ENCODE measurements around the gene SNX20. TPM values are rescaled to one million over a fixed set of nuclear protein-coding genes. Genes with fewer than 3 reads are reported as not detected.

The SNX20 gene, protein sequence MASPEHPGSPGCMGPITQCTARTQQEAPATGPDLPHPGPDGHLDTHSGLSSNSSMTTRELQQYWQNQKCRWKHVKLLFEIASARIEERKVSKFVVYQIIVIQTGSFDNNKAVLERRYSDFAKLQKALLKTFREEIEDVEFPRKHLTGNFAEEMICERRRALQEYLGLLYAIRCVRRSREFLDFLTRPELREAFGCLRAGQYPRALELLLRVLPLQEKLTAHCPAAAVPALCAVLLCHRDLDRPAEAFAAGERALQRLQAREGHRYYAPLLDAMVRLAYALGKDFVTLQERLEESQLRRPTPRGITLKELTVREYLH
- not detected in 2 replicates for total RNA-seq
- polyA plus RNA-seq, result not detected in 2 replicates
- not detected in 2 replicates for polyA plus RNA-seq (2011; cell fraction: cytosol; rRNA removed)
- polyA plus RNA-seq (2011; cell fraction: nucleus; rRNA removed), result not detected in 2 replicates
- polyA plus RNA-seq (2012), result not detected in 2 replicates
- not detected in 2 replicates for polyA minus RNA-seq
- polyA minus RNA-seq (2011; cell fraction: cytosol; rRNA and poly(A)+ RNA removed), result not detected
- polyA minus RNA-seq (2011; cell fraction: nucleus; rRNA and poly(A)+ RNA removed), result not detected in 2 replicates
- Bru-seq, nascent RNA, result not detected
- not detected for BruChase-seq, experiment 1, labeled RNA remaining after a 6-hour chase
- not detected for BruChase-seq, experiment 2, labeled RNA remaining after a 2-hour chase
- long read RNA-seq, result 0 reads

DNA sequence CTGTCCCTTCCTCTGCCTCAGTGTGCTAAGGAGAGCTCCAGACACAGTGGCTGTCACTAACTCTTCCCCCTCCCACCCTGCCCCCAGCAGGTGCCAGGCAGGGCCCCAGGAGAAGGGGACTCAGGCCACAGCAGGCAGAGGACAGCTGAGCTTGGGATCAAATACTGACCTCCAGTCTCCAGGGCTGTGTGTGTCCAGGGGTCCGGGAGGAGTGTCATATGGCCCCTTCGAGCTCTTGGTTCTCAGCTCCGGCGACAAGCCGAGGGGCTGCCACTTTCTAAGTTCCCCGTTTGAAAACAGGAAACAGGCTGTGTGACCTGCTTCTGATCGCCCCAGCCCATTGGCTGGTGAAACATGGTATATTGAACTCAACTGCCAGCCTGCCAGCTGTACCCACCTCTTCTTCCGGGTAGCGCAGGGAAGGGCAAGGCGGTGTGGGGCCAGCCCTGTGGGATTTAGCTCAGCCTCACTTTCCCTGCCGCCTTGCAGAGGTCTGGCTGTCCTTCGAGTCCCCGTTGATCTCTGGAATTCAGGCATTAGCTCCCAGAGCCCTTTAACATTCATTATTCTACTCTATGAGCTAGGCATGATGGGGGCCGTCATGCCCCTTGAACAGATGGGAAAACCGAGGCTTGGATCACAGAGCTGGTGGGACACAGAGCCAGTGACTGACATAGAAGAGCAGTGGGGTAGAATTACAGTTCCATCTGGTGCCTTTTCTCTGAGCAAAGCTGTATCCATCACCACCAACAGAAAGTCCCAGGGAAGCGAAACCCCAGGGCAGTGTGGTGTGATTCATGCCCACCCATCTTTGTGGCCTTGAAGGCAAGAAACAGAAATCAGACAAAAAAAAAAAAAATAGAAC is at the start of gene SNX20:
TSS of gene SNX20 (minus strand) at position 292 of the 865 bp plus-strand sequence. CDS start 3,786 bp downstream, outside the sequence.
- no peaks in the 10 kb centered on the region for H3K27me3 ChIP-seq (ENCODE audit: control insufficient read depth in 2 of 2, insufficient read depth in 2 of 2, low read length in 2 of 2)
- TF ChIP-seq, protein P1, sequence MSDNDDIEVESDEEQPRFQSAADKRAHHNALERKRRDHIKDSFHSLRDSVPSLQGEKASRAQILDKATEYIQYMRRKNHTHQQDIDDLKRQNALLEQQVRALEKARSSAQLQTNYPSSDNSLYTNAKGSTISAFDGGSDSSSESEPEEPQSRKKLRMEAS (IDR thresholded peaks at IDR 0.05; ENCODE audit: insufficient read depth, insufficient read length), result no peak
- TF ChIP-seq GATA2 (IDR thresholded peaks at IDR 0.05; ENCODE audit: insufficient read depth, insufficient read length, low read depth, low read length), result no peak
- TF ChIP-seq POLR2AphosphoS5 (IDR thresholded peaks at IDR 0.05; ENCODE audit: insufficient read depth, low read depth, low read length), result no peak
- TF ChIP-seq, protein P2, sequence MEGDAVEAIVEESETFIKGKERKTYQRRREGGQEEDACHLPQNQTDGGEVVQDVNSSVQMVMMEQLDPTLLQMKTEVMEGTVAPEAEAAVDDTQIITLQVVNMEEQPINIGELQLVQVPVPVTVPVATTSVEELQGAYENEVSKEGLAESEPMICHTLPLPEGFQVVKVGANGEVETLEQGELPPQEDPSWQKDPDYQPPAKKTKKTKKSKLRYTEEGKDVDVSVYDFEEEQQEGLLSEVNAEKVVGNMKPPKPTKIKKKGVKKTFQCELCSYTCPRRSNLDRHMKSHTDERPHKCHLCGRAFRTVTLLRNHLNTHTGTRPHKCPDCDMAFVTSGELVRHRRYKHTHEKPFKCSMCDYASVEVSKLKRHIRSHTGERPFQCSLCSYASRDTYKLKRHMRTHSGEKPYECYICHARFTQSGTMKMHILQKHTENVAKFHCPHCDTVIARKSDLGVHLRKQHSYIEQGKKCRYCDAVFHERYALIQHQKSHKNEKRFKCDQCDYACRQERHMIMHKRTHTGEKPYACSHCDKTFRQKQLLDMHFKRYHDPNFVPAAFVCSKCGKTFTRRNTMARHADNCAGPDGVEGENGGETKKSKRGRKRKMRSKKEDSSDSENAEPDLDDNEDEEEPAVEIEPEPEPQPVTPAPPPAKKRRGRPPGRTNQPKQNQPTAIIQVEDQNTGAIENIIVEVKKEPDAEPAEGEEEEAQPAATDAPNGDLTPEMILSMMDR (IDR thresholded peaks at IDR 0.05; ENCODE audit: extremely low read depth in 1 of 2, insufficient read depth in 1 of 2, low read depth in 1 of 2, low read length in 2 of 2), result no peak
- no peak for TF ChIP-seq MYC (IDR thresholded peaks at IDR 0.05; ENCODE audit: low read depth, low read length)
- TF ChIP-seq FOS (IDR thresholded peaks at IDR 0.05; ENCODE audit: borderline replicate concordance, insufficient read depth, low read length), result no peak
- no peak for TF ChIP-seq POLR2A (IDR thresholded peaks at IDR 0.05; ENCODE audit: low read depth, low read length)
- no peak for TF ChIP-seq EZH2 (IDR thresholded peaks at IDR 0.05; ENCODE audit: borderline replicate concordance, low read depth, low read length, severe bottlenecking)
- TF ChIP-seq JUN (IDR thresholded peaks at IDR 0.05; ENCODE audit: borderline replicate concordance, insufficient read depth, insufficient read length, low read depth), result no peak
- no peaks in the 10 kb centered on the region for H3K9me3 ChIP-seq (replicated peaks; ENCODE audit: control insufficient read depth, insufficient read depth, low read length)
- H3K9me1 ChIP-seq (replicated peaks; ENCODE audit: control insufficient read depth, extremely low read depth, insufficient read depth, low read length), result no peaks in the 10 kb centered on the region
- no peak within 1 kb of the TSS for H3K4me3 ChIP-seq (replicated peaks in 1 of 3; ENCODE audit: insufficient read depth in 1 of 3, low read depth in 1 of 3, low read length in 3 of 3)
- no peaks in the 10 kb centered on the region for H4K20me1 ChIP-seq (replicated peaks; ENCODE audit: control insufficient read depth, extremely low read depth, insufficient read depth, low read length)
- no peak within 1 kb of the TSS for H3K4me2 ChIP-seq (ENCODE audit: insufficient read depth, low read length)
- no peaks in the 10 kb centered on the region for H3K36me3 ChIP-seq (ENCODE audit: control insufficient read depth in 2 of 2, extremely low read depth in 1 of 2, insufficient read depth in 2 of 2, low read length in 2 of 2)
- FAIRE-seq (no peak), DNase-seq (ENCODE audit: low read depth, low spot score) (no peak)
- no TSS peak for BruUV-seq (replicated peaks)
- no peak within 1 kb of the TSS for H3K9ac ChIP-seq (replicated peaks; ENCODE audit: extremely low read depth, insufficient read depth, low read length)
- dilution Hi-C loops (cut with MboI; ENCODE audit: extremely low pct_ligation_motif_present, low sequenced_read_pairs), result no loop called here
- intact Hi-C loops (cut with micrococcal nuclease), result no loop called here
- no peaks in the 10 kb centered on the region for H3K4me1 ChIP-seq (ENCODE audit: control insufficient read depth, extremely low read depth, insufficient read depth, low read length)
- no peak within 1 kb of the TSS for H3K27ac ChIP-seq (ENCODE audit: insufficient read depth, low read depth, low read length)
- H3K79me2 ChIP-seq (ENCODE audit: control insufficient read depth, insufficient read depth, low read length), result no peaks in the 10 kb centered on the region
- ChIA-PET CTCF (no interaction called here), POLR2A (no interaction called here)
- no peak within 1 kb of the TSS for H2AFZ ChIP-seq (ENCODE audit: low read depth, low read length)
